HG02973 (cell line): ENCODE measurements around the gene CDH1.
"Not testable (repeated sequence)": the region's sequence is repeated elsewhere in the genome, so short reads cannot be mapped to it uniquely, and the experiment has no call there.

Experiments
- ATAC-seq: cut with Tn5 transposase; IDR thresholded peaks from one replicate; pipeline ENCODE4 v1.9.1; 2021; ENCODE audit warnings: moderate library complexity; ENCODE audit not compliant: unreplicated experiment

CDH1 gene

GRCh38 chr16:68786685-68787418 is 49.8 kb downstream of the CDH1 start:
- ATAC-seq = no peak

- ATAC-seq = not testable (repeated sequence)
Measured at GRCh38 chr16:68787419-68787807, 50.3 kb downstream of the CDH1 start.

GRCh38 chr16:68790130-68790761 is 53.2 kb downstream of the CDH1 start:
- no peak for ATAC-seq

GRCh38 chr16:68790944-68791343 is 53.9 kb downstream of the CDH1 start:
- no peak for ATAC-seq

- ATAC-seq = no peak
Measured at GRCh38 chr16:68792465-68793324, 55.6 kb downstream of the CDH1 start.

DNA sequence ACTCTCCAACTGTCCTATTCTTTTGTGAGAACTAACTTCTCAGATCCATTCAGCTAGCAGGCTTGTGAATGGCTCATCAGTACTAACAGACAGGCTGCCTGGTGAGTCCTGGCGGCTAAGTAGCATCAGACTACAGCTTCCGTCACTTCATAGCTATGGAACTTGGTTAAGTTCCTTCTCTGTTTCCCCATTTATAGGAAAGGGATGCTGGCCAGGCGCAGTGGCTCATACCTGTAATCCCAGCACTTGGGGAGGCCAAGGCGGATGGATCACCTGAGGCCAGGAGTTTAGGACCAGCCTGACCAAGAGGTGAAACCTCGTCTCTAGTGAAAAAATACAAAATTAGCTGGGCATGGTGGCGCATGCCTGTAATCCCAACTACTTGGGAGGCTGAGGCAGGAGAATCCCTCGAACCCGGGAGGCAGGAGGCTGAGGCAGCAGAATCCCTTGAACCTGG is 56.3 kb downstream of the CDH1 start:
- ATAC-seq = no peak

GRCh38 chr16:68798398-68798797 is 61.3 kb downstream of the CDH1 start:
- ATAC-seq = no peak

- no peak for ATAC-seq
Measured at GRCh38 chr16:68800257-68800875, 63.3 kb downstream of the CDH1 start.

- ATAC-seq = no peak
Measured at GRCh38 chr16:68802190-68802589, 65.1 kb downstream of the CDH1 start.

DNA sequence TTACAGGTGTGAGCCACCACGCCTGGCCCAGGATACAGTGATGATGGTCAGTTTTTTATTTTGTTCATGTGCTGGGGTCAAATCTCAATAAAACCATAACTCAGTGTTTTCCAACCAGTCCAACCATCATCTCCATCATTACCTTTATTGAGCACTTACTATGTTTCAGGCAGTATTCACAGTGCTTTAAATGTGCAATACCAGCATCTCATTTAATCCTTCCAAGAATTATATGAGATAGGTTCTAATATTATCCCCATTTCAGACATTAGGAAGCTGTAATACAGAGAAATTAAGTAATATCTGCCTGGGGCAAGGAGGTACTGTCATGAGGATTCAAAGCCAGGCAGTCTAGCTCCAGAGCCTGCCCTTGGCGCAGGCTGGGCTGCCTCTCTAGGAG is 69.3 kb downstream of the CDH1 start:
- ATAC-seq = no peak

GRCh38 chr16:68806981-68807380 is 69.9 kb downstream of the CDH1 start:
- ATAC-seq = no peak

- no peak for ATAC-seq
Measured at GRCh38 chr16:68814516-68814915, 77.4 kb downstream of the CDH1 start.

GRCh38 chr16:68823401-68824135 is 86.5 kb downstream of the CDH1 start:
- ATAC-seq = no peak

GRCh38 chr16:68825427-68825826 is 88.3 kb downstream of the CDH1 start:
- ATAC-seq = no peak

DNA sequence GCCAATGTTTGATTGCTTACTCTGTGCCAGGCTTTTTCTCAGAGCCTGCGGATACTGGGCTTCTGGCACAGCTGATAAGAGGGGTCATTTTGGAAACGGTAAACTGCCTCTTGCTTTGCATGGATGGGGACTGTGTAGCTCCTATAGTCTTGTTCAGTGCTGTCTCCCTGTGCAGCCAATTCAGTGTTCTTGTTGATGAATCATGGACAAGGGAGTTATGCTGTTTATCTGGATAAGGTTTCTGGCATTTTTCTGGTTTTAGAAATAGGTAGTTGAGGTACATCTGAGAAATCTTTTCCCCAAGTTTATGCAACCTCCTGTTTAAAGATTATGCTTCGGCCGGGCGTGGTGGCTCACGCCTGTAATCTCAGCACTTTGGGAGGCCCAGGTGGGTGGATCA is 89.6 kb downstream of the CDH1 start:
- ATAC-seq = no peak

GRCh38 chr16:68833251-68833650 is 96.2 kb downstream of the CDH1 start:
- ATAC-seq = no peak

DNA sequence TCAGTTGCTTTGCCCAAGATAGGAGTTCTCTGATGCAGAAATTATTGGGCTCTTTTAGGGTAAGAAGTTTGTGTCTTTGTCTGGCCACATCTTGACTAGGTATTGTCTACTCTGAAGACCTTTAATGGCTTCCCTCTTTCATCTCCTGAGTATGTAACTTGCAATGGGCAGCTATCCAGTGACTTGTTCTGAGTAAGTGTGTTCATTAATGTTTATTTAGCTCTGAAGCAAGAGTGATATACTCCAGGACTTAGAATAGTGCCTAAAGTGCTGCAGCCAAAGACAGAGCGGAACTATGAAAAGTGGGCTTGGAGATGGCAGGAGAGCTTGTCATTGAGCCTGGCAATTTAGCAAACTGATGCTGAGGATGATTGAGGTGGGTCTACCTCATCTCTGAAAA is 97.5 kb downstream of the CDH1 start:
- ATAC-seq = no peak

GRCh38 chr16:68835970-68836369 is 98.9 kb downstream of the CDH1 start:
- no peak for ATAC-seq

GRCh38 chr16:68839831-68840230 is 102.7 kb downstream of the CDH1 start:
- no peak for ATAC-seq

- ATAC-seq = not testable (repeated sequence)
Measured at GRCh38 chr16:68842964-68843481, 105.9 kb downstream of the CDH1 start.
